ENCODE results near the gene ANKRD28. TPM values are rescaled to one million over a fixed set of nuclear protein-coding genes. Genes with fewer than 3 reads are reported as not detected.

The ANKRD28 gene
- total RNA-seq, 4 donors from 2014 or later = 20.0 to 86.8 (median 37.6) TPM

- intact Hi-C loops (cut with DNase I; ENCODE audit: low total_unique reads) = no loop called here
- Histone ChIP-seq H3K9me3 (no peaks in the 10 kb centered on the region), H3K27me3 (no peaks in the 10 kb centered on the region), H3K4me3 (no peak overlapping the region), H3K4me1 (no peaks in the 10 kb centered on the region), H3K27ac (no peak overlapping the region), H3K36me3 (no peaks in the 10 kb centered on the region)
- no peak for TF ChIP-seq POLR2A (IDR thresholded peaks at IDR 0.05)
- no peak for TF ChIP-seq CTCF (IDR thresholded peaks at IDR 0.05)
- DNase-seq = no peak
These were observed 94.4 kb downstream of the ANKRD28 start for GRCh38 chr3:15703346-15703745.

DNA sequence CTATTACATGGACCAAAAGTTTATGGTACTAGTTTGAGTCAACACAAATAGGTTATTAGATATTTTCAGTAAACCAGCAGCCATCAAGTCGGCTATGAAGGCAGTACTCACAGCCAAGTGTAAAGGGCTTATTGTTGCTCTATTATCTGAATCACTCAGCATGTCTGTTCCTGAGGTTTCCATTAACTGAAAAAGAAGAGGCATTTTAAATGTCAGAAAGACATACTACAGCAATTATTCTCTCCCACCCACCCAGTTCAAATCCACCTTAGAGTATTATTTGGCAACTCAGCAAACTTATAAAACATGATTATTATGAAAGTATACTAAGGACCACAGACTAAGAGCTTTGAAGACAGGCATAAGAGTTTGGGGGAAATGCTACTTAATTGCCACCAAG is 103.2 kb downstream of the ANKRD28 start:
- Histone ChIP-seq H3K36me3 (no peaks in the 10 kb centered on the region), H3K27me3 (no peaks in the 10 kb centered on the region), H3K4me1 (no peaks in the 10 kb centered on the region), H3K4me3 (no peak overlapping the region), H3K27ac (peak overlapping the region in 1 of 2 donors; percentile 74), H3K9me3 (no peaks in the 10 kb centered on the region)
- DNase-seq = no peak
- intact Hi-C loops (cut with DNase I; ENCODE audit: low total_unique reads) = no loop called here
- TF ChIP-seq POLR2A (IDR thresholded peaks at IDR 0.05) (no peak), CTCF (IDR thresholded peaks at IDR 0.05) (no peak)

- TF ChIP-seq CTCF (IDR thresholded peaks at IDR 0.05) (peak in 1 of 4 experiments; percentile 17), POLR2A (IDR thresholded peaks at IDR 0.05) (no peak)
- no peaks in the 10 kb centered on the region for H3K9me3 ChIP-seq
- H3K4me3 ChIP-seq = no peak overlapping the region
- intact Hi-C loops (cut with DNase I; ENCODE audit: low total_unique reads) = no loop called here
- no peaks in the 10 kb centered on the region for H3K27me3 ChIP-seq
- H3K27ac ChIP-seq = no peak overlapping the region
- H3K36me3 ChIP-seq = no peaks in the 10 kb centered on the region
- H3K4me1 ChIP-seq = no peaks in the 10 kb centered on the region
- DNase-seq = no peak
These were observed 104.4 kb downstream of the ANKRD28 start for GRCh38 chr3:15693355-15693754.

DNA sequence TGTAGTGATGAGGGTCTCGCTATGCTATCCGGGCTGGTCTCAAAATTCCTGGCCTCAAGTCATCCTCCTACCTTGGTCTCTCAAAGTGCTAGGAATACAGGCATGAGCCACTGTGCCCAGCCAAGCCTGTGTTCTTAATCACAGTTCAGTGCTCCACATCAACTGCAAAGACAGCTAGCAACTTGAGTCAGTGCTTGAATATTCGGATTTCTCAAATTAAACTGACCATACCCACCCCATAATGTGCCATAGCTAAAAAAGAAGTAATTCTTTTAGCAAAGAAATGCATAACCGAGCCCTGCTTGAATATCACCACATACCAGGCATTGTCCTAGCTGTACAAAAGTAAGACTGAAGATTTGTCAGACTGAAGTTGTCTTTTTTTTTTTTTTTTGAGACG is 107.0 kb downstream of the ANKRD28 start:
- Histone ChIP-seq H3K27ac (no peak overlapping the region), H3K36me3 (no peaks in the 10 kb centered on the region), H3K4me3 (no peak overlapping the region), H3K9me3 (no peaks in the 10 kb centered on the region), H3K4me1 (no peaks in the 10 kb centered on the region), H3K27me3 (no peaks in the 10 kb centered on the region)
- TF ChIP-seq CTCF (IDR thresholded peaks at IDR 0.05) = no peak
- TF ChIP-seq POLR2A (IDR thresholded peaks at IDR 0.05) = no peak
- intact Hi-C loops (cut with DNase I; ENCODE audit: low total_unique reads) = no loop called here
- no peak for DNase-seq

DNA sequence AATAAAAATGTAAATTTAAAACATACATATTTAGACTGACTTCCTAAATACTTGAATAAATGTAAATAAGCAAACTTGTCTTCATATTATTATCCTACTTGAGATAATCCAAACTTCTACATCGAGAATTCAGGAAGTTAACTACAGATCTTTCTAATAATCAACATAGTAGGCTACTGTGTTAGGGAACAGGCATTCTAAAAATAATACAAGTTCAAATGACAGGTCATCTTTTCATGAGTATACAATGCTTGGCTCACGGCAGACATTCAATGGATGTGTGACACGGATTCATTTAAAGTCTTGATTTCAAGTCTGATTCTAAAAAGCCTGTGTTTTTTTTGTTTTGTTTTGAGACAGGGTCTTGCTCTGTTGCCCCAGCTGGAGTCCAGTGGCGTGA is 107.5 kb downstream of the ANKRD28 start:
- Histone ChIP-seq H3K27ac (no peak overlapping the region), H3K36me3 (no peaks in the 10 kb centered on the region), H3K9me3 (no peaks in the 10 kb centered on the region), H3K4me3 (no peak overlapping the region), H3K27me3 (no peaks in the 10 kb centered on the region), H3K4me1 (no peaks in the 10 kb centered on the region)
- TF ChIP-seq CTCF (IDR thresholded peaks at IDR 0.05) = no peak
- no peak for TF ChIP-seq POLR2A (IDR thresholded peaks at IDR 0.05)
- intact Hi-C loops (cut with DNase I; ENCODE audit: low total_unique reads) = no loop called here
- no peak for DNase-seq

All from uterus (tissue), 4 donors.